GM23248 (cell line): ENCODE measurements around the gene KCP.

Source experiments
- EZH2 ChIP-seq: fragments of 200-600 bp; sonication (generic); IDR thresholded peaks from 2 replicates; pipeline ENCODE4 v1.6.1; 2018; ENCODE audit warnings: antibody characterized with exemption, mild to moderate bottlenecking; ENCODE audit not compliant: insufficient read depth, poor library complexity, severe bottlenecking
- EZH2phosphoT487 ChIP-seq: fragments of 200-600 bp; sonication (generic); IDR thresholded peaks from 2 replicates; pipeline ENCODE4 v1.6.1; 2018; ENCODE audit warnings: antibody characterized with exemption, moderate library complexity, mild to moderate bottlenecking, low read depth; ENCODE audit not compliant: insufficient read depth

DNA sequence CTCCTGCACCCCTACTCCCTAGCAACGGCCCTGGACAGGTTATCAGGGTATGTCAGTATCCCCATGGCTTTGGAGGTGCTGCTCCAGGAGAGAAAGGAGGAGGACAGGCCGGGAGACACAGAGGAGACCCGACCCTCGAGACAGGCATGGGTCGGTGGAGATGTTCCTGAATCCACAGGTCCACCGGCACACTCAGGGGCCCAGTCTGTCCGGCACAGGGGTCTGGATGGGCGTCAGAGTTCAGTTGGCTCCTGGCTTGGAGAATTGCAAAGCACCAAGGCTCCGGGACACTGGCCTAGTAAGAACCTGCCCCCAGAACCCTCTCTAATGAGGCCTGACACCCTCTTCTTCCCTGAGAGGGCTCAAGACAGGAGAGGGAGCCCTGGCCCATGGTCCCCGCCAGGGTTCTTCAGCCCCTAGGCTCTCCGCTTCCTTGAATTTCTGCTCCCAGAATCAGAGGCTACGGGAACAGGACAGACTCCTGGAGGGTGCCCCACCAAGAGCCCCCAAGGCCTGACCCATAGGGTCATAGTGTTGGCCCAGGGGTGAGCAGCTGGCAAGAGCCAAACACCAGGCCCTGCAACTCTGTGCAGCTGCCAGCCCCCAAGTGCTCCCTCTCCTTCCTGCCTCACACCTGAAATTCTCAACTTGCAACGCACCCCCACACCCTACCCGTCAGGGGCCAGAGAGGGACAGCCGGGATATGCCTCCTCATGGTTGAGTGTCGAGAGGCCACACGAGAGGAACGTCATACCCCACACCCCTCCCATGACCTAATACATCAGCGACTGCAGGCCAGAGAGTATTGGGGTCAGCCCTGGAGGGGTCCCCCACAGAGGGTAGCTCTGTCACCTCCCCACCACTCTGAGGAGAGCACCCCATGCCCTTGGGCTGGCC, 21.7 kb upstream of the KCP start:
- TF ChIP-seq EZH2 = no peak
- no peak for TF ChIP-seq EZH2phosphoT487
